Measurements from ENCODE around the gene ADAM22. TPM values are rescaled to one million over a fixed set of nuclear protein-coding genes. Genes with fewer than 3 reads are reported as not detected.

Gene ADAM22
- total RNA-seq, 1 experiment from 2014 or later = 18.3 TPM

DNA sequence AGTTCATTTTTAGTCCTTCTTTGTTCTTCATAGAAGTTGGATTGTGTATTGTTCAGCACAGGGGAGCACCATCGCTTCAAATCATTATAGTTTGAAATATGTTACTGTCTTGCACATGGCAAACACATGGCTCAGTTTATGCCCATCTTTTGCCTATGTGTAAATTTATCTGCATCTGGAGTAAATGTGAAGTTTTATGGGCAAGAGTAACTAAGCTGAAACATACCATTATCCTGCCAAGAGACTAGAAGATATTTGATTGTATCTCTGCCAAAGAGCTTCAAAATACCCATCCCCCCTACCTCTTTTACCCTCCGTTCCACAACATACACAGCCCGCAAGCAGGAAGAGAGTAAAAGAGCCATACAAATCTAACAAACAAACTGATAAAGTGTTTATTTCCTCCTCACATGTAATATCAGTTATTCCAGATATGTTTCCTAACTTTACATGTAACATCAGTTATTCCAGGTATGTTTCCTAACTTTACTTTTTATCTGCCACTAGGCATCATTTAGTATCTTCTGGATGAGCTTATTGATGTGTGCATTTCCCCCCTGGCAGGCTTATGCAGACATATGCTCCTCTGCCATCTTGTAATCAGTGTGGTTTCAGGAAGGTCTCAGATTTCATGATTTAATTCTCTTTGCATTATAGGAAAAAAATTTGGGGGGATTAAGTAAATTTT, 158.1 kb downstream of the ADAM22 start:
- no peak overlapping the region for H3K4me3 ChIP-seq
- 0 out of 2 replicates have a peak, but pooled peaks cover 4% of the 10 kb centered on the region for H3K27me3 ChIP-seq
- H3K9me3 ChIP-seq (replicated peaks) = no peaks in the 10 kb centered on the region
- H3K4me1 ChIP-seq = peaks cover 15% of the 10 kb centered on the region
- peak in 1 of 2 experiments; percentile 18 for DNase-seq
- H3K36me3 ChIP-seq = no peaks in the 10 kb centered on the region
- no peak overlapping the region for H3K27ac ChIP-seq

DNA sequence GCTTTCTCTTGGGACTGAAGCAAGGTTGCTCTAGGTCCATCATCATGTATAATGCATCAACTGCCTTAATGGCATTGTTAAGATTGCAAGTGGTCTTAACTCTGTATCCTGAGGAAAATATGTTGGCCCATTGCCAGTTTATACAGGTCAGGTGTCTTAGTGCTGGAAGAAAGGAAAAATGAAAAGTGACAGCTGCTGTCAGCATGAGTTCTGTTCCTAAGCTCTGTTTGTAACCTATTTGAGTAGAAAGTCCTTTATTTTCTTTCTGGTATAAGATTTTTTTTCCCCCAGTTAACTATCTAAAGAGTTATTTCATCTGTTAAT, 158.6 kb downstream of the ADAM22 start:
- peak; percentile 27 to 75 for DNase-seq

GRCh38 chr7:88101769-88102168, 167.7 kb downstream of the ADAM22 start:
- Histone ChIP-seq H3K27me3 (no peaks in the 10 kb centered on the region), H3K4me1 (peaks cover 15% of the 10 kb centered on the region), H3K27ac (no peak overlapping the region), H3K36me3 (no peaks in the 10 kb centered on the region), H3K9me3 (replicated peaks) (no peaks in the 10 kb centered on the region), H3K4me3 (no peak overlapping the region)
- DNase-seq = no peak

More for the DNA sequence above, 158.6 kb downstream of the ADAM22 start:
- H3K4me3 ChIP-seq = no peak overlapping the region
- 0 out of 2 replicates have a peak, but pooled peaks cover 4% of the 10 kb centered on the region for H3K27me3 ChIP-seq
- no peak overlapping the region for H3K27ac ChIP-seq
- H3K9me3 ChIP-seq (replicated peaks) = no peaks in the 10 kb centered on the region
- H3K4me1 ChIP-seq = peaks cover 15% of the 10 kb centered on the region
- H3K36me3 ChIP-seq = no peaks in the 10 kb centered on the region

- DNase-seq = peak in 1 of 2 experiments; percentile 46
- no peaks in the 10 kb centered on the region for H3K36me3 ChIP-seq
- no peaks in the 10 kb centered on the region for H3K9me3 ChIP-seq (replicated peaks)
- no peak overlapping the region for H3K27ac ChIP-seq
- H3K27me3 ChIP-seq = no peaks in the 10 kb centered on the region
- peaks cover 15% of the 10 kb centered on the region for H3K4me1 ChIP-seq
- no peak overlapping the region for H3K4me3 ChIP-seq
Measured at GRCh38 chr7:88102675-88103074, 168.6 kb downstream of the ADAM22 start.

DNA sequence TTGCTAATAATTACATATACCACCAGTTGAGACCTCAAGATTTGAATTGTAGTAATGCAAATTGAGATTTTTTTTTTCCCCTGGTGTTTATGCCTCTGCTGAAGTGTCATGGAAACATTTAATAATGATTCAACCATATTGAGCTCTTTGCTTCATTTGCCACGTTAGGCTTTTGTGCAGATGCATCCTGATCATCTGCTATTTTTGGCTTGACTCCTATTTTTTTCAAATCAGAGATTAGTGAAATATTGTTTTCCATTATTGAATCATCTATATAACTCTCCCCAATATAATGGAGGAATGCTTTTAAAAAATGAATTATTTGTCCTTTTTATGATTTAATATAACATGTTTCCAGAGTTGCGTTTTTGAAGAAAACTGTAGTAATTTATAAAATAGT, 170.7 kb downstream of the ADAM22 start:
- Histone ChIP-seq H3K27ac (no peak overlapping the region), H3K4me1 (peaks cover 15% of the 10 kb centered on the region)
- DNase-seq = no peak

DNA sequence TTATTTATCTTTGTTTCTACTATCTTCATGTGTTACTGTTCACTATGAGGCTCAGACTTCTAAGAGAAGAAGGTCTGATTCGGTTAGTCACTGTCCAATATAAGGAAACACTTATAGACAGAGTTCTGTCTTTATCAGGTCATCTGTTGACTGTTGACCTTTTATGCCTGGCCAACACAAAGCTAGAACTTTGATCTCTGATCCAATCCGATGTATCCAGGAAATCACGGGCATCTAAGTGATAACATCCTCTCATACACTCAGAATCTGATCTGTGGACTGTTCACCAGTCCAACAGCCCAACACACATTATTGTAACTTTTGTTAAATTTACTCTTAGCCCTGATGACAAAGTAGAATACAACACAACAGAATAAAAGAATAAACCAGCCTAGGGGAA, 171.2 kb downstream of the ADAM22 start:
- DNase-seq = no peak
- Histone ChIP-seq H3K9me3 (replicated peaks) (no peaks in the 10 kb centered on the region), H3K27me3 (no peaks in the 10 kb centered on the region), H3K36me3 (no peaks in the 10 kb centered on the region), H3K4me3 (no peak overlapping the region), H3K27ac (no peak overlapping the region), H3K4me1 (peaks cover 15% of the 10 kb centered on the region)

More for the DNA sequence above, 170.7 kb downstream of the ADAM22 start:
- Histone ChIP-seq H3K36me3 (no peaks in the 10 kb centered on the region), H3K27me3 (no peaks in the 10 kb centered on the region), H3K9me3 (replicated peaks) (no peaks in the 10 kb centered on the region), H3K4me3 (no peak overlapping the region)

- Histone ChIP-seq H3K27ac (no peak overlapping the region), H3K4me1 (peaks cover 15% of the 10 kb centered on the region), H3K27me3 (no peaks in the 10 kb centered on the region), H3K36me3 (no peaks in the 10 kb centered on the region), H3K9me3 (replicated peaks) (no peaks in the 10 kb centered on the region), H3K4me3 (no peak overlapping the region)
- DNase-seq = no peak
Measured at GRCh38 chr7:88106434-88106833, 172.4 kb downstream of the ADAM22 start.

DNA sequence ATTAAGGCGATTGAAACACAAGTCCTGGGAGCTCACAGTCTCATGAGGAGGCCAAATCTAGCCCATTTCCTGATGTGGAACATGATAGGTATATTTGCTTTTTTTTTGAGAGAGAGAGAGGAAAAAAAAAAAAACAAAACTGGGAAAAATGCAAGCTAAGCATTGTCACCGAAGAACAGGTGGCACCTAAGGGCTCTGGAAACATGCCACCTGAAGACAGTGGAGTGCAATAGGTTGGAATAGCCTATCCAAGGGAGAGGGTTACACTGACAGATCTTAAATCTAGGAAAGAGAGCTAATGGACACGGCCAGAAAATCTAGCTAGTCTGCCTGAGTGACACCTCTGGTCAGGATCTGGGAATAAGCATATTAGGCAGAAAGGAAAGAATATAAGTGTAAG, 175.6 kb downstream of the ADAM22 start:
- DNase-seq = no peak
- no peaks in the 10 kb centered on the region for H3K4me1 ChIP-seq
- H3K27me3 ChIP-seq = no peaks in the 10 kb centered on the region
- H3K4me3 ChIP-seq = no peak overlapping the region
- H3K36me3 ChIP-seq = no peaks in the 10 kb centered on the region
- no peak overlapping the region for H3K27ac ChIP-seq
- no peaks in the 10 kb centered on the region for H3K9me3 ChIP-seq (replicated peaks)

DNA sequence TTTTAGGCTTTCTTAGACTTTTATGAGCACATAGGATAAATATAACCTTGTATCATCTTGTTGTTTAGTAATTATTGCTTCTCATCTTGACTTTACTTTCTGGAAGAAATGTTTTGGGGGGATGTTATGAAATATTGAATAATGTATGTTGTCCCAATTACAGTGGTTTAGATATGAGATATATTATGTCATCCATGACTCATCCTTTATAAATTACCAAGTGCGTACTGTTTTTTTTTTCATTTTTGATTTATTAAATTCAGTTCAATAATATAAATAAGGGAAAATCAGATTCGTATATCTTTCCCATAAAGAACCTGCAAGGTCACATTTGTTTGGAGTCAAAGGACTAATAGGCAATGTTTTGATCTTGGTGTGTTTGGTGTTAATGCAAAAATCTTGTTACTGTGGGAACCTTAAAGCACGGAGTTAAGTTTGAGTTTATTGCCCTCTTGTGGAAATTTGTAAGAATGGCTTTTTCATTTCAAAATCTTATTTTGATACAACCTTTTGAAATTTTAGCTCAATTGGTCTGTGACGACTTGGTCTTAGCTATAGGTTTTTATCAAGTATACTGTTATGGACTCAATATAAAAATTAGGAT, 177.2 kb downstream of the ADAM22 start:
- peak in 1 of 2 experiments; percentile 58 for DNase-seq
- no peaks in the 10 kb centered on the region for H3K4me1 ChIP-seq

GRCh38 chr7:88111954-88112471, 178.0 kb downstream of the ADAM22 start:
- no peaks in the 10 kb centered on the region for H3K9me3 ChIP-seq (replicated peaks)
- no peak overlapping the region for H3K27ac ChIP-seq
- DNase-seq = no peak
- H3K4me1 ChIP-seq = no peaks in the 10 kb centered on the region
- no peak overlapping the region for H3K4me3 ChIP-seq
- no peaks in the 10 kb centered on the region for H3K36me3 ChIP-seq
- H3K27me3 ChIP-seq = no peaks in the 10 kb centered on the region

More for the DNA sequence above, 177.2 kb downstream of the ADAM22 start:
- H3K9me3 ChIP-seq (replicated peaks) = no peaks in the 10 kb centered on the region
- H3K27me3 ChIP-seq = no peaks in the 10 kb centered on the region
- no peak overlapping the region for H3K27ac ChIP-seq
- no peak overlapping the region for H3K4me3 ChIP-seq
- no peaks in the 10 kb centered on the region for H3K36me3 ChIP-seq

GRCh38 chr7:88115258-88115796, 181.3 kb downstream of the ADAM22 start:
- H3K27ac ChIP-seq = no peak overlapping the region
- DNase-seq = no peak

DNA sequence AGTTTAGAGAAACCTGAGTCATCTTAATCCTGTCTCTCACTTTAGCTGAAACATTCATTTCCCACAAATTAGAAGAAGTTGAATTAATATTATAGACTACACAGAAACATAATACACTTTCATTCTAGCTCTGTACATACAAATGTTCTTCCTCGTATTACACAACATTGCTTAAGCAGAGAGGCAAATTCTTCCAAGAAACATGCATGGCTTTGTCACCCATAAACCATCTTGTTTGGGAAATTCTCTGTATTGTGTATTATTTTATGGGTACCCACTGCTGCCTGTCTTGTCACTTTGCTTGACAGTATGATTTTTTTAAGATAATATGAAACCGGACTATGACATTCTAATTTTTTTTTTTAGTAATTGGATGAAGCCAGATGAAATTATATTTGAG, 181.8 kb downstream of the ADAM22 start:
- H3K27ac ChIP-seq = no peak overlapping the region

More at GRCh38 chr7:88115258-88115796, 181.3 kb downstream of the ADAM22 start:
- Histone ChIP-seq H3K9me3 (replicated peaks) (no peaks in the 10 kb centered on the region), H3K4me1 (no peaks in the 10 kb centered on the region), H3K27me3 (no peaks in the 10 kb centered on the region), H3K4me3 (no peak overlapping the region), H3K36me3 (no peaks in the 10 kb centered on the region)

GRCh38 chr7:88116235-88116795, 182.3 kb downstream of the ADAM22 start:
- H3K9me3 ChIP-seq (replicated peaks) = no peaks in the 10 kb centered on the region
- no peaks in the 10 kb centered on the region for H3K4me1 ChIP-seq
- H3K27ac ChIP-seq = no peak overlapping the region

More for the DNA sequence above, 181.8 kb downstream of the ADAM22 start:
- no peaks in the 10 kb centered on the region for H3K9me3 ChIP-seq (replicated peaks)
- H3K4me3 ChIP-seq = no peak overlapping the region
- DNase-seq = no peak
- no peaks in the 10 kb centered on the region for H3K36me3 ChIP-seq
- H3K27me3 ChIP-seq = no peaks in the 10 kb centered on the region
- no peaks in the 10 kb centered on the region for H3K4me1 ChIP-seq

GRCh38 chr7:88117325-88117724, 183.3 kb downstream of the ADAM22 start:
- Histone ChIP-seq H3K27ac (no peak overlapping the region), H3K4me1 (no peaks in the 10 kb centered on the region), H3K9me3 (replicated peaks) (no peaks in the 10 kb centered on the region), H3K36me3 (no peaks in the 10 kb centered on the region), H3K4me3 (no peak overlapping the region), H3K27me3 (no peaks in the 10 kb centered on the region)
- no peak for DNase-seq

More at GRCh38 chr7:88116235-88116795, 182.3 kb downstream of the ADAM22 start:
- DNase-seq = peak in 1 of 2 experiments; percentile 41
- Histone ChIP-seq H3K4me3 (no peak overlapping the region), H3K36me3 (no peaks in the 10 kb centered on the region), H3K27me3 (no peaks in the 10 kb centered on the region)

- no peak for DNase-seq
- H3K9me3 ChIP-seq (replicated peaks) = no peaks in the 10 kb centered on the region
Measured at GRCh38 chr7:88121335-88121734, 187.3 kb downstream of the ADAM22 start.

More at GRCh38 chr7:88121335-88121734, 187.3 kb downstream of the ADAM22 start:
- H3K4me3 ChIP-seq = no peak overlapping the region
- no peaks in the 10 kb centered on the region for H3K4me1 ChIP-seq
- H3K27ac ChIP-seq = no peak overlapping the region
- no peaks in the 10 kb centered on the region for H3K27me3 ChIP-seq
- H3K36me3 ChIP-seq = no peaks in the 10 kb centered on the region

Data from SJCRH30 (cell line).